ENCODE measurements around the gene RTN4RL2.

Gene RTN4RL2

DNA sequence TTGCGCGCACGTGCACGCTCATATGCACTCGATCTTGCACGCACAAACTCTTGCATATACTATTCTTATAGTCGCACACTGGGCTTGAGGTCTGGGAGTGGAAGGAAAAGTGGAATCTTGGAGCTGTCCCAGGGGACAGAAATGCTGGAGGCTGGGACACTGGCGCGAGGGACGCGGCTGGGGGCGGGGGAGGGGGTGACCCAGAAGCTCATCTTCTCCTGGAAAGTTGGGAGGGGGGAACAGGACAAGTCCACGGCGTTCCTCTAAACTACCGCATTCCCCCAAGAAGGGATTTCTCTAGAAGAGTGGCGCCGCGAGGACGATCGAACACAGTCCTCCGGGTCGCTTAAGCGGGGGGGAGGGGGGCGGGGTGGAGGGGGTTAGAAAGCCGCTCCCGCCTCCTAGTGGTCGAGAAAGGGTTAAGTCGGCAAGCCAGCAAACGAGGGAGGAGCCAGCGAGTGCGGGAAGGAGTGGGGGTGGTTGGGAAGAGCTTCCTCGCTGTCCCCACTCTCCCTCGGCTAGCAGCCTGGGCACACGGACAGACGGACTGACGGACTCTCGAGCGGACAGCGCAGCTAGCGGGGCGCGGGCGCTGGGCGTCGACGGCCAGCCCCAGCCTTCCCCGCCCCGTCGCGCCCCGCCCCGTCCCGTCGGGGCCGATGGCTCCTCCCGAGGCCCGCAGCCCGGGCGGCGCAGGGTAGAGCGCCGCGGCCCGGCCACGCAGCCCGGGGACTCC is at the start of gene RTN4RL2:
TSS of gene RTN4RL2 (plus strand) at position 507 of the 736 bp plus-strand sequence. CDS start 338 bp downstream, outside the sequence.
- no peak within 1 kb of the TSS; the same call in 1 of the 2 replicates for H3K4me3 ChIP-seq (replicated peaks; ENCODE audit: low read depth, low read length)
- DNase-seq (ENCODE audit: extremely low read depth, low read depth): no peak
- TF ChIP-seq, protein P1, sequence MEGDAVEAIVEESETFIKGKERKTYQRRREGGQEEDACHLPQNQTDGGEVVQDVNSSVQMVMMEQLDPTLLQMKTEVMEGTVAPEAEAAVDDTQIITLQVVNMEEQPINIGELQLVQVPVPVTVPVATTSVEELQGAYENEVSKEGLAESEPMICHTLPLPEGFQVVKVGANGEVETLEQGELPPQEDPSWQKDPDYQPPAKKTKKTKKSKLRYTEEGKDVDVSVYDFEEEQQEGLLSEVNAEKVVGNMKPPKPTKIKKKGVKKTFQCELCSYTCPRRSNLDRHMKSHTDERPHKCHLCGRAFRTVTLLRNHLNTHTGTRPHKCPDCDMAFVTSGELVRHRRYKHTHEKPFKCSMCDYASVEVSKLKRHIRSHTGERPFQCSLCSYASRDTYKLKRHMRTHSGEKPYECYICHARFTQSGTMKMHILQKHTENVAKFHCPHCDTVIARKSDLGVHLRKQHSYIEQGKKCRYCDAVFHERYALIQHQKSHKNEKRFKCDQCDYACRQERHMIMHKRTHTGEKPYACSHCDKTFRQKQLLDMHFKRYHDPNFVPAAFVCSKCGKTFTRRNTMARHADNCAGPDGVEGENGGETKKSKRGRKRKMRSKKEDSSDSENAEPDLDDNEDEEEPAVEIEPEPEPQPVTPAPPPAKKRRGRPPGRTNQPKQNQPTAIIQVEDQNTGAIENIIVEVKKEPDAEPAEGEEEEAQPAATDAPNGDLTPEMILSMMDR (IDR thresholded peaks at IDR 0.05; ENCODE audit: low read depth, low read length, missing control alignments): peak; percentile 24

- H3K4me3 ChIP-seq (replicated peaks; ENCODE audit: low read depth, low read length): no peak overlapping the region
- no peak for DNase-seq (ENCODE audit: extremely low read depth, low read depth)
- TF ChIP-seq, protein P1 (IDR thresholded peaks at IDR 0.05; ENCODE audit: low read depth, low read length, missing control alignments): no peak
These were observed 46.6 kb upstream of the RTN4RL2 start for GRCh38 chr11:57413681-57414080.

GRCh38 chr11:57414612-57415212 is 45.6 kb upstream of the RTN4RL2 start:
- no peak overlapping the region for H3K4me3 ChIP-seq (replicated peaks; ENCODE audit: low read depth, low read length)
- DNase-seq (ENCODE audit: extremely low read depth, low read depth): no peak
- TF ChIP-seq, protein P1 (IDR thresholded peaks at IDR 0.05; ENCODE audit: low read depth, low read length, missing control alignments): no peak

GRCh38 chr11:57416436-57416835 is 43.9 kb upstream of the RTN4RL2 start:
- TF ChIP-seq, protein P1 (IDR thresholded peaks at IDR 0.05; ENCODE audit: low read depth, low read length, missing control alignments): no peak
- DNase-seq (ENCODE audit: extremely low read depth, low read depth): no peak
- no peak overlapping the region for H3K4me3 ChIP-seq (replicated peaks; ENCODE audit: low read depth, low read length)

- TF ChIP-seq, protein P1 (IDR thresholded peaks at IDR 0.05; ENCODE audit: low read depth, low read length, missing control alignments): no peak
- DNase-seq (ENCODE audit: extremely low read depth, low read depth): no peak
- H3K4me3 ChIP-seq (replicated peaks; ENCODE audit: low read depth, low read length): no peak overlapping the region
These were observed 43.3 kb upstream of the RTN4RL2 start for GRCh38 chr11:57417056-57417455.

DNA sequence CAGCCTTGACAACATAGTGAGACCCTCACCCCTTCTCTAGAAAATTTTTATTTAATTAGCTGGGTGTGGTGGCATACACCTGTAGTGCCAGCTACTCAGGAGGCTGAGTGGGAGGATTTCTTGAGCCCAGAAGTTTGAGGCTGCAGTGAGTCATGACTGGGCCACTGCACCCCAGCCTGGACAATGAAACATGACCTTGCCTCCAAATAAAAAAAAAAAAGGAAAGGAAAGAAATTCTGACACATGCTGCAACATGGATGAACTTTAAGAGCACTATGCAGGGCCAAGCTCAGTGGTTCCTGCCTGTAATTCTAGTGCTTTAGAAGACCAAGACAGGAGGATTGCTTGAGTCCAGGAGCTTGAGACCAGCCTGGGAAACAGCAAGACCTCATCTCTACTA is 42.2 kb upstream of the RTN4RL2 start:
- DNase-seq (ENCODE audit: extremely low read depth, low read depth): no peak
- TF ChIP-seq, protein P1 (IDR thresholded peaks at IDR 0.05; ENCODE audit: low read depth, low read length, missing control alignments): no peak

More for the DNA sequence above, 42.2 kb upstream of the RTN4RL2 start:
- no peak overlapping the region for H3K4me3 ChIP-seq (replicated peaks; ENCODE audit: low read depth, low read length)

Measured in HFF-Myc (cell line).